Measurements from ENCODE around the gene VILL.

DNA sequence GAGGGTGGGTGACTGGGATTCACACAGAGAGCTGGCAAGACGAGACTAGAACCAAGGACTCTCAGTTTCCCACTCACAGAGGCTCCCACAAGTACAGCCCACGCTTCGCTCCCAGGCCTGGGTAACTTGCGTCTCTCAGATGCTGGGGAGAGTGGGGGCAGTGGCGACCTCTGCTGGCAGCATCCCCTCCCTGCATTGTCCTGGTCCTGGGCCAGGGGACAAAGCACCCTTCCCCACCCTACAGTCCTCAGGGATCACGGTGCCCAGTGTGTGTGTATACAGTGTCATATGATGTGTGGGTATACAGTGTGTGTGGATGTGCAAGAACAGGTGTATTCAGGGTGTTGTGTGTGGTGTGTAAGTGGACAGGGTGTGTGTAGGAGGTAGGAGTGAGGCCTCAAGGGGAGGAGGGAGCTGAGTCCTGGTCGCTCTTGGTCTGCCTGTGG lies 12.8 kb downstream of the VILL start:
- peak; percentile 78 for TF ChIP-seq CTCF (IDR thresholded peaks at IDR 0.05; ENCODE audit: insufficient read depth, low read depth, low read length)
- TF ChIP-seq EZH2 (IDR thresholded peaks at IDR 0.05; ENCODE audit: insufficient read depth, low read length): no peak

Measured in astrocyte (in vitro differentiated cells and primary cell).